ENCODE measurements around the gene ZBED5. TPM values are rescaled to one million over a fixed set of nuclear protein-coding genes. Genes with fewer than 3 reads are reported as not detected.
A peak's percentile ranks its signal among the peaks of the same experiment; 100 is the strongest.

Gene ZBED5
- total RNA-seq, 2 experiments from 2014 or later: 69.7 to 72.0 TPM

- Mint-ChIP-seq H3K4me3 (no peak overlapping the region), H3K4me1 (peaks cover 9% of the 10 kb centered on the region), H3K27ac (no peak overlapping the region), H3K36me3 (peaks cover 13% of the 10 kb centered on the region), H3K27me3 (no peaks in the 10 kb centered on the region), H3K9me3 (peaks cover 4% of the 10 kb centered on the region)
- POLR2A ChIA-PET: no interaction called here
- ATAC-seq (ENCODE audit: low read depth) (no peak), DNase-seq (no peak)
Measured at GRCh38 chr11:10866893-10867331, 9.1 kb upstream of the ZBED5 start.

- H3K36me3 Mint-ChIP-seq: peaks cover 9% of the 10 kb centered on the region
- DNase-seq: no peak
Measured at GRCh38 chr11:10865837-10866270, 8.0 kb upstream of the ZBED5 start.

GRCh38 chr11:10864688-10865087 is 6.8 kb upstream of the ZBED5 start:
- Mint-ChIP-seq H3K27ac (no peak overlapping the region), H3K9me3 (no peaks in the 10 kb centered on the region), H3K36me3 (peaks cover 9% of the 10 kb centered on the region), H3K27me3 (no peaks in the 10 kb centered on the region), H3K4me3 (no peak overlapping the region), H3K4me1 (peaks cover 15% of the 10 kb centered on the region)
- DNase-seq (no peak), ATAC-seq (ENCODE audit: low read depth) (no peak)
- POLR2A ChIA-PET: no interaction called here

More at GRCh38 chr11:10865837-10866270, 8.0 kb upstream of the ZBED5 start:
- POLR2A ChIA-PET: no interaction called here
- H3K4me1 Mint-ChIP-seq: peaks cover 11% of the 10 kb centered on the region
- H3K4me3 Mint-ChIP-seq: peak overlapping the region; percentile 42
- H3K27me3 Mint-ChIP-seq: no peaks in the 10 kb centered on the region
- no peaks in the 10 kb centered on the region for H3K9me3 Mint-ChIP-seq
- no peak overlapping the region for H3K27ac Mint-ChIP-seq
- ATAC-seq (ENCODE audit: low read depth): no peak

- Mint-ChIP-seq H3K27ac (no peak overlapping the region), H3K27me3 (no peaks in the 10 kb centered on the region), H3K4me1 (peaks cover 17% of the 10 kb centered on the region), H3K9me3 (no peaks in the 10 kb centered on the region), H3K36me3 (peaks cover 11% of the 10 kb centered on the region), H3K4me3 (no peak overlapping the region)
- POLR2A ChIA-PET: interaction anchor here (1.3 kb wide), 1 partner anchor 53 kb away, joined by 5 read pairs; the partner anchor contains the start of gene EIF4G2
- ATAC-seq (ENCODE audit: low read depth) (no peak), DNase-seq (no peak)
Measured at GRCh38 chr11:10862446-10862845, 4.6 kb upstream of the ZBED5 start.

- ATAC-seq (ENCODE audit: low read depth) (no peak), DNase-seq (no peak)
- Mint-ChIP-seq H3K4me3 (no peak overlapping the region), H3K36me3 (peaks cover 9% of the 10 kb centered on the region), H3K4me1 (peaks cover 17% of the 10 kb centered on the region), H3K27ac (no peak overlapping the region), H3K9me3 (no peaks in the 10 kb centered on the region), H3K27me3 (no peaks in the 10 kb centered on the region)
- POLR2A ChIA-PET: interaction anchor here (1.3 kb wide), 1 partner anchor 53 kb away, joined by 5 read pairs; the partner anchor contains the start of gene EIF4G2
Measured at GRCh38 chr11:10861799-10862198, 3.9 kb upstream of the ZBED5 start.

- POLR2A ChIA-PET: interaction anchor here (0.7 to 1.3 kb wide), 2 partner anchors 9 to 52 kb away, joined by 5 to 6 read pairs; partner anchors contain the start of gene EIF4G2
- no peak for DNase-seq
- peaks cover 6% of the 10 kb centered on the region for H3K36me3 Mint-ChIP-seq
- no peak for ATAC-seq (ENCODE audit: low read depth)
- H3K27me3 Mint-ChIP-seq: no peaks in the 10 kb centered on the region
- H3K9me3 Mint-ChIP-seq: no peaks in the 10 kb centered on the region
- H3K4me1 Mint-ChIP-seq: peaks cover 20% of the 10 kb centered on the region
- no peak overlapping the region for H3K4me3 Mint-ChIP-seq
- no peak overlapping the region for H3K27ac Mint-ChIP-seq
Measured at GRCh38 chr11:10861047-10861446, 3.2 kb upstream of the ZBED5 start.

GRCh38 chr11:10858439-10859325 is 829 bp upstream of the ZBED5 start:
- Mint-ChIP-seq H3K36me3 (peaks cover 17% of the 10 kb centered on the region), H3K27me3 (no peaks in the 10 kb centered on the region), H3K9me3 (no peaks in the 10 kb centered on the region), H3K27ac (peak overlapping the region; percentile 100), H3K4me3 (peak overlapping the region; percentile 100), H3K4me1 (peaks cover 22% of the 10 kb centered on the region)
- ATAC-seq (ENCODE audit: low read depth) (peak; percentile 20), DNase-seq (peak; percentile 75)
- POLR2A ChIA-PET: interaction anchor here (0.6 to 6.2 kb wide), 12 partner anchors 10 to 1285 kb away, joined by 3 to 235 read pairs (median 8); partner anchors contain the start of genes CTR9, EIF4G2, USP47 and WEE1

- Mint-ChIP-seq H3K36me3 (peaks cover 26% of the 10 kb centered on the region), H3K4me3 (peak overlapping the region; percentile 100), H3K4me1 (peaks cover 22% of the 10 kb centered on the region), H3K27me3 (no peaks in the 10 kb centered on the region), H3K27ac (peak overlapping the region; percentile 100), H3K9me3 (no peaks in the 10 kb centered on the region)
- POLR2A ChIA-PET: interaction anchor here (0.6 to 6.2 kb wide), 14 partner anchors 9 to 1001 kb away, joined by 3 to 235 read pairs (median 6); partner anchors contain the start of genes CTR9, EIF4G2 and USP47
- DNase-seq (no peak), ATAC-seq (ENCODE audit: low read depth) (no peak)
Measured at GRCh38 chr11:10857459-10857708, 469 bp downstream of the ZBED5 start.

- DNase-seq: no peak
- Mint-ChIP-seq H3K36me3 (peaks cover 31% of the 10 kb centered on the region), H3K4me3 (peak overlapping the region; percentile 100), H3K4me1 (peaks cover 23% of the 10 kb centered on the region), H3K27me3 (no peaks in the 10 kb centered on the region), H3K27ac (peak overlapping the region; percentile 100), H3K9me3 (no peaks in the 10 kb centered on the region)
- ATAC-seq (ENCODE audit: low read depth): no peak
- POLR2A ChIA-PET: interaction anchor here (1.0 to 6.2 kb wide), 7 partner anchors 49 to 1001 kb away, joined by 3 to 235 read pairs (median 5); partner anchors contain the start of genes CTR9 and EIF4G2
Measured at GRCh38 chr11:10856689-10857458, 979 bp downstream of the ZBED5 start.

GRCh38 chr11:10855295-10855694 is 2.6 kb downstream of the ZBED5 start:
- peaks cover 20% of the 10 kb centered on the region for H3K4me1 Mint-ChIP-seq
- H3K36me3 Mint-ChIP-seq: peaks cover 34% of the 10 kb centered on the region
- POLR2A ChIA-PET: interaction anchor here (0.8 to 6.2 kb wide), 2 partner anchors 31 to 47 kb away, joined by 3 to 235 read pairs; partner anchors contain the start of gene EIF4G2

GRCh38 chr11:10847960-10848860 is 9.6 kb downstream of the ZBED5 start:
- peaks cover 28% of the 10 kb centered on the region for H3K36me3 Mint-ChIP-seq
- POLR2A ChIA-PET: interaction anchor here (2.0 to 4.2 kb wide), 2 partner anchors 10 to 39 kb away, joined by 10 to 17 read pairs; partner anchors contain the start of genes EIF4G2 and ZBED5
- peaks cover 5% of the 10 kb centered on the region for H3K4me1 Mint-ChIP-seq
- H3K27ac Mint-ChIP-seq: no peak overlapping the region
- no peak overlapping the region for H3K4me3 Mint-ChIP-seq
- H3K27me3 Mint-ChIP-seq: no peaks in the 10 kb centered on the region
- DNase-seq: no peak
- ATAC-seq (ENCODE audit: low read depth): no peak
- peaks cover 1% of the 10 kb centered on the region for H3K9me3 Mint-ChIP-seq

More at GRCh38 chr11:10855295-10855694, 2.6 kb downstream of the ZBED5 start:
- H3K9me3 Mint-ChIP-seq: no peaks in the 10 kb centered on the region
- no peaks in the 10 kb centered on the region for H3K27me3 Mint-ChIP-seq
- H3K4me3 Mint-ChIP-seq: no peak overlapping the region
- DNase-seq (no peak), ATAC-seq (ENCODE audit: low read depth) (no peak)
- no peak overlapping the region for H3K27ac Mint-ChIP-seq

- ATAC-seq (ENCODE audit: low read depth): no peak
- no peak for DNase-seq
- Mint-ChIP-seq H3K9me3 (peaks cover 1% of the 10 kb centered on the region), H3K36me3 (peaks cover 16% of the 10 kb centered on the region), H3K4me3 (no peak overlapping the region), H3K27me3 (no peaks in the 10 kb centered on the region), H3K4me1 (peaks cover 2% of the 10 kb centered on the region), H3K27ac (no peak overlapping the region)
- POLR2A ChIA-PET: interaction anchor here (0.9 to 4.2 kb wide), 2 partner anchors 11 to 37 kb away, joined by 3 to 17 read pairs; partner anchors contain the start of genes EIF4G2 and ZBED5
Measured at GRCh38 chr11:10846660-10847059, 11.2 kb downstream of the ZBED5 start.
